Measurements from ENCODE around the gene CD248. TPM values are rescaled to one million over a fixed set of nuclear protein-coding genes. Genes with fewer than 3 reads are reported as not detected.

Gene CD248
- total RNA-seq, 2 experiments from 2014 or later: 3.3 to 3.4 TPM

DNA sequence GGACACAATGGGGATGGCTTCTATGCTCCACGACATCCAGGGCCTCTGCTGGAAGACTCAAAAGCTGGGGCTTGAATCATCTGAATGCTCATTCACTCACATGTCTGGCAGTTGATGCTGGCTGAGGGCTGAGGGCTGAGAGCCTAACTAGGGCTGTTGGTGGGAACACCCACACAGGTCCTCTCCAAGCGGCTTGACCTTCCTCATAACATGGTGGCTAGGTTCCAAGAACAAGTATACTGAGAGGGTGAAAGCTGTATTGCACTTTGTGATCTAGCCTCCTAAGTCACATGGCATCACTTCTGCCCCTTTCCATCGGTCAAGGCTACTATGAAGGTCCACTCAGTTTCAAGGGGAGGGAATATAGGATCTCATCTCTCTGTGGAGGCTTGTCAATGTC lies 17.7 kb downstream of the CD248 start:
- CTCF ChIA-PET: no interaction called here
- H3K9me3 Mint-ChIP-seq: no peaks in the 10 kb centered on the region
- Histone ChIP-seq H3K27ac (ENCODE audit: low read depth in 1 of 2, low read length in 2 of 2) (no peak overlapping the region), H3K36me3 (ENCODE audit: insufficient read depth, low read length) (no peaks in the 10 kb centered on the region), H3K4me3 (ENCODE audit: low read length) (no peak overlapping the region), H3K4me1 (ENCODE audit: insufficient read depth, low read length) (no peaks in the 10 kb centered on the region), H3K27me3 (ENCODE audit: control insufficient read depth in 1 of 2, insufficient read depth in 2 of 2, low read length in 2 of 2) (no peaks in the 10 kb centered on the region), H3K9me3 (ENCODE audit: control insufficient read depth in 1 of 2, insufficient read depth in 1 of 2, low read length in 2 of 2) (no peaks in the 10 kb centered on the region)
- intact Hi-C loops (cut with DNase I, micrococcal nuclease): no loop called here
- H3K27ac Mint-ChIP-seq: no peak overlapping the region
- H3K27me3 Mint-ChIP-seq: peaks cover 5% of the 10 kb centered on the region
- POLR2A ChIA-PET: no interaction called here
- DNase-seq: no peak
- H3K4me1 Mint-ChIP-seq (ENCODE audit: low read depth): no peaks in the 10 kb centered on the region
- no peak overlapping the region for H3K4me3 Mint-ChIP-seq
- H3K36me3 Mint-ChIP-seq (ENCODE audit: low read depth): no peaks in the 10 kb centered on the region
- no peak for ATAC-seq (ENCODE audit: poor library complexity)
- TF ChIP-seq, protein P1, sequence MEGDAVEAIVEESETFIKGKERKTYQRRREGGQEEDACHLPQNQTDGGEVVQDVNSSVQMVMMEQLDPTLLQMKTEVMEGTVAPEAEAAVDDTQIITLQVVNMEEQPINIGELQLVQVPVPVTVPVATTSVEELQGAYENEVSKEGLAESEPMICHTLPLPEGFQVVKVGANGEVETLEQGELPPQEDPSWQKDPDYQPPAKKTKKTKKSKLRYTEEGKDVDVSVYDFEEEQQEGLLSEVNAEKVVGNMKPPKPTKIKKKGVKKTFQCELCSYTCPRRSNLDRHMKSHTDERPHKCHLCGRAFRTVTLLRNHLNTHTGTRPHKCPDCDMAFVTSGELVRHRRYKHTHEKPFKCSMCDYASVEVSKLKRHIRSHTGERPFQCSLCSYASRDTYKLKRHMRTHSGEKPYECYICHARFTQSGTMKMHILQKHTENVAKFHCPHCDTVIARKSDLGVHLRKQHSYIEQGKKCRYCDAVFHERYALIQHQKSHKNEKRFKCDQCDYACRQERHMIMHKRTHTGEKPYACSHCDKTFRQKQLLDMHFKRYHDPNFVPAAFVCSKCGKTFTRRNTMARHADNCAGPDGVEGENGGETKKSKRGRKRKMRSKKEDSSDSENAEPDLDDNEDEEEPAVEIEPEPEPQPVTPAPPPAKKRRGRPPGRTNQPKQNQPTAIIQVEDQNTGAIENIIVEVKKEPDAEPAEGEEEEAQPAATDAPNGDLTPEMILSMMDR (IDR thresholded peaks at IDR 0.05): no peak

DNA sequence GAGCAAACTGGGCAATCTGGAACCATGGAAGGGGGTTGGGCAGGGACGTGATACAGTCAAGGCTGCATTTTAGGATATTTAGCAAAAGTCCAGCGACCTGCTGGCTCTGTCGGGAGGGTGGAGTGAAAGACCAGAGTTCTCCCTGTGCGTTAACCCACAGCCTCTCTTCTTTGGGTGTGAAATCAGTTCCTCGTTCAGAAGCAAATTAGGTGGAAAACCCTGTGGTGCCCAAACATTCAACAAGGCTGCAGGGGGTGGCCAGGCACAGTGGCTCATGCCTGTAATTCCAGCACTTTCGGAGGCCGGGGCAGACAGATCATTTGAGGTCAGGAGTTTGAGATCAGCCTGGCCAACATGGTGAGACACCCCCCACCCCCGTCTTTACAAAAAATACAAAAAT lies 19.2 kb downstream of the CD248 start:
- CTCF ChIA-PET: no interaction called here
- ATAC-seq (ENCODE audit: poor library complexity) (no peak), DNase-seq (no peak)
- no peaks in the 10 kb centered on the region for H3K36me3 ChIP-seq (ENCODE audit: insufficient read depth, low read length)
- H3K9me3 ChIP-seq (ENCODE audit: control insufficient read depth in 1 of 2, insufficient read depth in 1 of 2, low read length in 2 of 2): peaks cover 0 to 5% of the 10 kb centered on the region in 2 experiments
- Mint-ChIP-seq H3K4me1 (ENCODE audit: low read depth) (no peaks in the 10 kb centered on the region), H3K27ac (no peak overlapping the region), H3K9me3 (no peaks in the 10 kb centered on the region), H3K4me3 (no peak overlapping the region), H3K27me3 (peaks cover 16% of the 10 kb centered on the region), H3K36me3 (ENCODE audit: low read depth) (no peaks in the 10 kb centered on the region)
- TF ChIP-seq, protein P1 (IDR thresholded peaks at IDR 0.05): no peak
- POLR2A ChIA-PET: interaction anchor here (1.2 kb wide), 1 partner anchor 9 kb away, joined by 3 read pairs; the partner anchor contains the start of gene YIF1A
- no peak overlapping the region for H3K4me3 ChIP-seq (ENCODE audit: low read length)
- no peak overlapping the region for H3K27ac ChIP-seq (ENCODE audit: low read depth in 1 of 2, low read length in 2 of 2)
- H3K4me1 ChIP-seq (ENCODE audit: insufficient read depth, low read length): peaks cover 2% of the 10 kb centered on the region
- intact Hi-C loops (cut with DNase I, micrococcal nuclease): no loop called here
- H3K27me3 ChIP-seq (ENCODE audit: control insufficient read depth in 1 of 2, insufficient read depth in 2 of 2, low read length in 2 of 2): peaks cover 9 to 11% of the 10 kb centered on the region in 2 experiments

DNA sequence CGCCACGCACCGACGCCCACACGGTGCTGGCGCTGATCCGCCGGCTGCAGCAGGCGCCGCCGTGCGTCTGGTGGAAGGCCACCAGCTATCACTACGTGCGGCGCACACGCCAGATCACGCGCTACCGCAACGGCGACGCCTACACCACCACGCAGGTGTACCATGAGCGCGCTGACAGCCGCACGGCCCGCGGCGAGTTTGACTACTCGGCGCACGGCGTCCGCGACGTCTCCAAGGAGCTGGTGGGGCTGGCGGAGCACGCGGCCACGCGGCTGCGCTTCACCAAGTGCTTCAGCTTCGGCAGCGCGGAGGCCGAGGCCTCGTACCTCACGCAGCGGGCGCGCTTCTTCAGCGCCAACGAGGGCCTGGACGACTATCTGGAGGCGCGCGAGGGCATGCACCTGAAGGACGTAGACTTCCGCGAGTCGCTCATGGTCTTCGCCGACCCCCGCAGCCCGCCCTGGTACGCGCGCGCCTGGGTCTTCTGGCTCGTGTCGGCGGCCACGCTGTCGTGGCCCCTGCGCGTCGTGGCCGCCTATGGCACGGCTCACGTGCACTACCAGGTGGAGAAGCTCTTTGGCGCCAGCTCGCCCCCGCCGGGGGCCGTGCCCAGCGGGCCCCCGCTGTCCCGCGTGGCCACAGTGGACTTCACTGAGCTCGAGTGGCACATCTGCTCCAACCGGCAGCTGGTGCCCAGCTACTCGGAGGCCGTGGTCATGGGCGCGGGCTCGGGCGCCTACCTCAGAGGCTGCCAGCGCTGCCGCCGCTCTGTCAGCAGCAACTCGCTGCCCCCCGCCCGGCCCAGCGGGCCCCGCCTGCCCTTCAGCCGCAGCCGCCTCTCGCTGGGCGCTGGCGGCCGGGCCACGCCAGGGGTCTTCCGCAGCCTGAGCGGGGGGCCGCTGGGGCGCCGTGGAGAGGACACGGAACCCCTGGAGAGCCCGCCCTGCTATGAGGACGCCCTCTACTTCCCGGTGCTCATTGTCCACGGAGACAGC lies 21.9 kb downstream of the CD248 start:
- POLR2A ChIA-PET: no interaction called here
- H3K27me3 Mint-ChIP-seq: peaks cover 19% of the 10 kb centered on the region
- H3K4me3 ChIP-seq (ENCODE audit: low read length): no peak overlapping the region

More for the DNA sequence above, 21.9 kb downstream of the CD248 start:
- Mint-ChIP-seq H3K36me3 (ENCODE audit: low read depth) (no peaks in the 10 kb centered on the region), H3K9me3 (no peaks in the 10 kb centered on the region), H3K27ac (no peak overlapping the region), H3K4me1 (ENCODE audit: low read depth) (peaks cover 12% of the 10 kb centered on the region), H3K4me3 (no peak overlapping the region)
- Histone ChIP-seq H3K27ac (ENCODE audit: low read depth in 1 of 2, low read length in 2 of 2) (no peak overlapping the region), H3K4me1 (ENCODE audit: insufficient read depth, low read length) (peaks cover 21% of the 10 kb centered on the region), H3K36me3 (ENCODE audit: insufficient read depth, low read length) (no peaks in the 10 kb centered on the region), H3K27me3 (ENCODE audit: control insufficient read depth in 1 of 2, insufficient read depth in 2 of 2, low read length in 2 of 2) (peaks cover 18 to 23% of the 10 kb centered on the region in 2 experiments), H3K9me3 (ENCODE audit: control insufficient read depth in 1 of 2, insufficient read depth in 1 of 2, low read length in 2 of 2) (peaks cover 0 to 9% of the 10 kb centered on the region in 2 experiments)
- TF ChIP-seq, protein P1 (IDR thresholded peaks at IDR 0.05): no peak
- peak in 1 of 14 experiments; percentile 41 for DNase-seq
- intact Hi-C loops (cut with DNase I, micrococcal nuclease): no loop called here
- no peak for ATAC-seq (ENCODE audit: poor library complexity)
- CTCF ChIA-PET: no interaction called here

Data from CD4-positive, alpha-beta T cell (primary cell).